Prostate gland (tissue), 2 donors: ENCODE data around the gene KIF16B.

Source experiments
- POLR2A ChIP-seq: fragments of 450-650 bp; IDR thresholded peaks from one replicate; pipeline ENCODE4 v1.6.1; 2016; ENCODE audit warnings: antibody characterized with exemption, mild to moderate bottlenecking
- POLR2AphosphoS5 ChIP-seq: sonication (generic); formaldehyde crosslinking; IDR thresholded peaks from one replicate; pipeline ENCODE4 v1.6.1; 2017; ENCODE audit warnings: antibody characterized with exemption
- TF ChIP-seq, protein P1 (sequence below), 4 experiments: fragments of 200-600 bp in 2 of 4; fragments of 450-650 bp in 2 of 4; sonication (generic) in 2 of 4; IDR thresholded peaks; 1 replicate in 3 of 4; 2 replicates in 1 of 4; pipeline ENCODE4 v1.5.1; 2016 to 2019; ENCODE audit warnings: antibody characterized with exemption in 4 of 4, mild to moderate bottlenecking in 2 of 4, moderate library complexity in 2 of 4

DNA sequence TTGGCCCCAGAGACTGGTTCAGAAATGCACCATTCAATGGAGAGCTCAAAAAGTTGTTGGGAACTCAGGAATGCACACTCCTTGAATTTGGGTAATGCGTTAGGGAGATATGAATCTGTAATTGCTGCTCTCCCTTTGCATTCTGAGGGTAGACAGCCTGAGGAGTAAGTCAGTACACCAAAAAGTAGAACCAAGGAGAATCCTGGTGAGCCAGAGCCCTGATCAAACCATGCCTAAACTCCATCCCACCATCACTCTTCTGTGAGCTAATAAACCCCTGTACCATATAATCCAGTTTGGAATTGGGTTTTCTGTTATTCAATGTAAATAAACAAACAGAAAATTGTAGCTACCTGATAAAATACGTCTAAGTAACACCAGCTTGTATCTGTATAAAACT, 90.2 kb downstream of the KIF16B start:
- TF ChIP-seq POLR2A: no peak
- TF ChIP-seq, protein P1, sequence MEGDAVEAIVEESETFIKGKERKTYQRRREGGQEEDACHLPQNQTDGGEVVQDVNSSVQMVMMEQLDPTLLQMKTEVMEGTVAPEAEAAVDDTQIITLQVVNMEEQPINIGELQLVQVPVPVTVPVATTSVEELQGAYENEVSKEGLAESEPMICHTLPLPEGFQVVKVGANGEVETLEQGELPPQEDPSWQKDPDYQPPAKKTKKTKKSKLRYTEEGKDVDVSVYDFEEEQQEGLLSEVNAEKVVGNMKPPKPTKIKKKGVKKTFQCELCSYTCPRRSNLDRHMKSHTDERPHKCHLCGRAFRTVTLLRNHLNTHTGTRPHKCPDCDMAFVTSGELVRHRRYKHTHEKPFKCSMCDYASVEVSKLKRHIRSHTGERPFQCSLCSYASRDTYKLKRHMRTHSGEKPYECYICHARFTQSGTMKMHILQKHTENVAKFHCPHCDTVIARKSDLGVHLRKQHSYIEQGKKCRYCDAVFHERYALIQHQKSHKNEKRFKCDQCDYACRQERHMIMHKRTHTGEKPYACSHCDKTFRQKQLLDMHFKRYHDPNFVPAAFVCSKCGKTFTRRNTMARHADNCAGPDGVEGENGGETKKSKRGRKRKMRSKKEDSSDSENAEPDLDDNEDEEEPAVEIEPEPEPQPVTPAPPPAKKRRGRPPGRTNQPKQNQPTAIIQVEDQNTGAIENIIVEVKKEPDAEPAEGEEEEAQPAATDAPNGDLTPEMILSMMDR (IDR thresholded peaks at IDR 0.05): no peak
- TF ChIP-seq POLR2AphosphoS5: no peak
